HEK293T (cell line): Measurements from ENCODE around the gene GPC2.

ENCODE experiments used
- CTBP1 ChIP-seq: fragments of 450-650 bp; IDR thresholded peaks from 2 replicates; pipeline ENCODE4 v1.6.1; 2016; ENCODE audit warnings: borderline replicate concordance
- FOXK2 ChIP-seq: fragments of 450-650 bp; IDR thresholded peaks from 2 replicates; pipeline ENCODE4 v1.6.1; 2016; ENCODE audit warnings: mild to moderate bottlenecking

DNA sequence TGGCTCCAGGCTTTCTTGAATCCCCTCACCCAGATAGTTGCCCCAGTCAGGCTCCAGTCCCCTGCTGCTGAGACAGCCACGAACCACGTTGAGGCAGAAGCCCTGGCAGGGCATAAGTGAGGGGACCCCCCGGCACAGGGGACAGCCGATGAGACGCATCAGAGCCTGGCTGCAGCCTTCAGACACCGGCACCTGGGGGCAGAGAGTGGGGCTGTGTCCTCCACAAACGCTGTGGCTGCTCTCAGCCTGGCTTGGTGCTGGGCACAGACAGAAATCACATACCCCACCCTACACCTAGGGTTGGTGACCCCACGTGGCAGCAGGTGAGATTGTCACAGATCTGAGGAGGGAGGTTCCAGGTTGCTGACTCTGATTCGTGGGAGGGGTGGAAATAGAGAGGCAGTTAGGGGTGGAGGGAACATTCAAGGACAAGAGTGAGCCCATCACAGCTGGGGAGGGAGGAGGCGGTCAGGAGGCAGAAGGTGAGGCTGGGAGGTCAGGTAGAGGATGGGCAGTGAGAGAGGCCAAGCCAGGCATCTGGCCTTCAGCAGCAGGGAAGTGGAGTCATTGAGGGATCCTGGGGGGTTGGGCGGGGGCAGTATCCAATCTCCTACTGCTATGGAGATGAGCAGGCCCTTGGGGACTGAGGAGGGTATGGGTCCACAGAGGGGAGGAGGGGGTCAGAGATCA, 3.2 kb downstream of the GPC2 start:
- no peak for TF ChIP-seq CTBP1
- no peak for TF ChIP-seq FOXK2
